DLD1 (cell line): ENCODE measurements around the gene PODNL1.

Experiments
- in situ Hi-C: cut with HindIII; loops from 2 replicates; pipeline ENCODE4 v1.10.0; 2017; ENCODE audit warnings: low sequenced_read_pairs

PODNL1 gene

DNA sequence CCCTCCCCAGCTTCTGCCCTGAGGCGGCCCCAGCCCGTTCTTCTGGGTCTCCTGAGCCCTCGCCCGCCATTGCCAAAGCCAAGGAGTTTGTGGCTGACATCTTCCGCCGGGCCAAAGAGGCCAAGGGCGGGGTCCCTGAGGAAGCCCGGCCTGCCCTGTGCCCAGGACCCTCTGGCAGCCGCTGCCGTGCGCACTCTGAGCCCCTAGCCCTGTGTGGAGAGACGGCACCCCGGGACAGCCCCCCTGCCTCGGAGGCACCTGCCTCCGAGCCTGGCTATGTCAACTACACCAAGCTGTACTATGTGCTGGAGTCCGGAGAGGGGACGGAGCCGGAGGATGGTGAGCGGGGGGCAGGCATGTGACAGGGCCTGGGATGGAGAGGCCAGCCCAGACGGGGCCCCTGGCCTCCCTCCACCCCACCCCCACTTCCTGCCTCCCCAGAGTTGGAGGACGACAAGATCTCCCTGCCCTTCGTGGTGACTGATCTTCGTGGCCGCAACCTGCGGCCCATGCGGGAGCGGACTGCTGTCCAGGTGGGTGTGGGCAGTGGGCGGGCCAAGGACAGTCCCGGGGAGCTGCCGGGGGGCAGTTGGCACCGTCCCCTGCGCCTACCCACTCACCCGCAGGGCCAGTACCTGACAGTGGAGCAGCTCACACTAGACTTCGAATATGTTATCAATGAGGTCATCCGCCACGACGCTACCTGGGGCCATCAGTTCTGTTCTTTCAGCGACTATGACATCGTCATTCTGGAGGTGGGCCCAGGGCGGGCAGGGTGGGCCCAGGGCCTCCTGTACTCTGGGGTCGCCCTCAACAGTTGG is 21.1 kb upstream of the PODNL1 start:
- in situ Hi-C loops: no loop called here

GRCh38 chr19:13958043-13958442 is 19.8 kb upstream of the PODNL1 start:
- in situ Hi-C loops: no loop called here

DNA sequence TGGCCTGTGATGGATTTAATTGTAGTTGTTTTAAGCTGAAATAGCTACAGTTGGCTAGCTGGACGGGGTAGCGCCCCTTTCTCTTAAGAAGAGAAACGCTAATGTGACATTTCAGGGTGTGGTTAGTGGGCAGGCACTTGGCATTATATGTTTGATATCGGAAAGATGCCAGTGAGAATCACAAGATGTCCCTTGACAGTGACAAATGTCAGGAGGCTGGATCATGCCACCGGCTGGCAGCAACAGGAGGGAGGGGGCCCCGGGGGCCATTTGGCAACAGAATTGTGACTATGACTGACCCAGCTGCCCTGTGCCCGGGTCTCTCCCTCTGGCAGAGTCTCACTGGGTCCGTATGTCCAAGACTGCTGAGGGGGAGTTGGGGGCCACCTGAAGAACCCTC is 18.8 kb upstream of the PODNL1 start:
- in situ Hi-C loops: no loop called here

DNA sequence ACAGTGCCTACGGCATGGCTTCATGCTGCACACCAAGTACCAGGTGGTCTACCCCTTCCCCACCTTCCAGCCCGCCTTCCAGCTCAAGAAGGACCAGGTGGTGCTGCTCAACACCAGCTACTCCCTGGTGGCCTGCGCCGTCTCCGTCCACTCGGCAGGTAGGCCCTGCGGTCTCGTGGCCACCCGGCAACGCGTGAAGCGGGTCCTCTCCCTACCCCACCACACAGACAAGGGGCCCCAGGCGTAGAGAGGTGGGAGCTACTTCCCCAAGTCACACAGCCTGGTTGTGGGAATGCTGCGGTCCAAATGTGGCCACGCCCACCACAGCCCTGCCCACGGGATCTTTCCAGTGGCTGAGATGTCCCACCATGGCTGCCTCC is 18.1 kb upstream of the PODNL1 start:
- in situ Hi-C loops: no loop called here

DNA sequence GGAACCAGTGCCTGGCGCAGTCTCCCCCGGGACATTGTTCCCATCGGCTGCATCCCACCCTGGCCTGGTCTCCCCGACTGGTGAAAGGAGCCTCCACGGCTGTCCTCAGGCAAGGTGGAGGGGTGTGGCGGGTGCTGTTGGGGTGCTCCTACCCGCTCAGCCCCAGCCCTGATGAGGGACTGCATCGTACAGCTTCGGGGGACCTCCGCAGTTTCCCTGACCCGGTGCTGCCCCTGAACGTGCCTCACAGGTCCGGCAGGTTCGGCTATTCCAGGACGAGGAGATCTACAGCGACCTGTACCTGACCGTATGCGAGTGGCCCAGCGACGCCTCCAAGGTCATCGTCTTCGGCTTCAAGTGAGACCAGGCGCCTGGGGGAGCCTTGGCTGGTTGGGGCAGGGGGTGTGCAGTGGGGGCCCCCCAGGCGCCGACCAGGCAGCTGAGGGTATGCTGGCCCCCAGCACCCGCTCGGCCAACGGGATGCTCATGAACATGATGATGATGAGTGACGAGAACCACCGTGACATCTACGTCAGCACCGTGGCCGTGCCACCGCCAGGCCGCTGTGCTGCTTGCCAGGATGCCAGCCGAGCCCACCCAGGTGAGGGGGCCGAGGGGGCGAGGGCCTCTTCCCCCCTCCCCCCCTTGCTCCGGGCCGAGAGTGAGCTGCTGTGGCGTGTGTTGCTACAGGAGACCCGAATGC is 17.6 kb upstream of the PODNL1 start:
- in situ Hi-C loops: no loop called here

GRCh38 chr19:13954185-13954584 is 16.0 kb upstream of the PODNL1 start:
- in situ Hi-C loops: no loop called here

DNA sequence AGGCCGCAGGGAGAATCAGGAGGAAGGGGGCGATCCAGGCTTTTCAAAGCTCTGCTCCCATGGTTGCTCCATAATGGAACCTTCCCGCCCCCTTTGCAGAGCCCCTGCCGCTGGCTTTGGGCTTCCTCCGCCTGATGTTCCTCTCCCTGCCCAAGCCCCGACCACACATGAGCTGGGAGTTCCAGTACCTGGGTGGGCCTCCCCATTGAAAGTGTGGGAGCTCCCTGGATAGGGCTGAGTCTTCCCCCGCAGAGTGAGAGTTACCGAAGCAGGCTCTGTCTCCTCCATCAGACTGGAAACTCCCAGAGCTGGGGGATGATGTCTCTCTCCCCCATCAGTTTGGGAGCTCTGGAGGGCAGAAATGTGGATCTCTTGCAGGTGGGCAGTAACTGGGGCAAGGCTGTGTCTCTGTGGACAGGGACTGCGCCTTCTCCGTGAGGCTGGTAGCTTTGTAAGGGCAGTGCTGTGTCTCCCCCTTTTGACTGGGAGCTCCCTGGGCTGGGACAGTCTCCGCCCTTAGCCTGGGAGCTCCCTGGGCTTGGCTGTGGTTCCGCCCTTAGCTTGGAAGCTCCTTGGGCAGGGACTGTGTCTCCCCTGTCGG is 14.8 kb upstream of the PODNL1 start:
- in situ Hi-C loops: no loop called here

GRCh38 chr19:13952154-13952930 is 14.1 kb upstream of the PODNL1 start, which contains the start of gene DCAF15:
Gene DCAF15 (plus strand): TSS chr19:13952509. CDS start chr19:13952513, 4 bp downstream.
- in situ Hi-C loops: no loop called here

DNA sequence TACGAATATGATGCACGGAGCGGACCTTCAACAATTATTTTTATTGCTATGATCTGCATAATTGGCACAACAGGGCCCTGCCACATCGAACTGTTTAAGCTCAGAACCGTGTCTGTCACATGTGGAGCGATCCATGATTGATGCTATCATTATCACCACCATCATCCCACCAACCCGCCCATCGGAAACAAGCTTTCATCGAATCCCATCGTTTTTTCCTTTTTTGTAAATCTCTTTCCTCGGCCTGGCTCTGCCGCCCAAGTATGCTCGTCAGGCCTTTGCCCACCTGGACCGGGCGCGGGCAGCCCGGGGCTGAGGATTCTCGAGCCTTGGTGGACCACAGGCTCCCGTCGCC is 13.6 kb upstream of the PODNL1 start:
- in situ Hi-C loops: no loop called here

DNA sequence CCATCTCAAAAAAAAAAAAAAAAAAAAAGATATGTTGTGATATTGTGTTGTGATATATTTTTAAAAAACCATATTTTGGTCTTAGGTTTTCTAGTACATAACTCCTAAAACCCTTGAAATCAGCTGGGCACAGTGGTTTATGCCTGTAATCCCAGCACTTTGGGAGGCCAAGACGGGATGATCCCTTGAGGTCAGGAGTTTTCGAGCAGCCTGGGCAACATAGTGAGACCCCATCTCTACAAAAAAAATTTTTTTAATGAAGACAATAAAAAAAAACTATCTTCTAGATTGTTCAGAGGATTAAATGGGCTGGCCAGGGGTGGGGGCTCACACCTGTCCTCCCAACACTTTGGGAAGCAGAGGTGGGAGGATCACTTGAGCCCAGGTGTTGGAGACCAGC is 12.8 kb upstream of the PODNL1 start:
- in situ Hi-C loops: no loop called here

- in situ Hi-C loops: no loop called here
These were observed 8.2 kb upstream of the PODNL1 start for GRCh38 chr19:13946414-13946813.

- in situ Hi-C loops: no loop called here
These were observed 3.9 kb upstream of the PODNL1 start for GRCh38 chr19:13942023-13942684.

DNA sequence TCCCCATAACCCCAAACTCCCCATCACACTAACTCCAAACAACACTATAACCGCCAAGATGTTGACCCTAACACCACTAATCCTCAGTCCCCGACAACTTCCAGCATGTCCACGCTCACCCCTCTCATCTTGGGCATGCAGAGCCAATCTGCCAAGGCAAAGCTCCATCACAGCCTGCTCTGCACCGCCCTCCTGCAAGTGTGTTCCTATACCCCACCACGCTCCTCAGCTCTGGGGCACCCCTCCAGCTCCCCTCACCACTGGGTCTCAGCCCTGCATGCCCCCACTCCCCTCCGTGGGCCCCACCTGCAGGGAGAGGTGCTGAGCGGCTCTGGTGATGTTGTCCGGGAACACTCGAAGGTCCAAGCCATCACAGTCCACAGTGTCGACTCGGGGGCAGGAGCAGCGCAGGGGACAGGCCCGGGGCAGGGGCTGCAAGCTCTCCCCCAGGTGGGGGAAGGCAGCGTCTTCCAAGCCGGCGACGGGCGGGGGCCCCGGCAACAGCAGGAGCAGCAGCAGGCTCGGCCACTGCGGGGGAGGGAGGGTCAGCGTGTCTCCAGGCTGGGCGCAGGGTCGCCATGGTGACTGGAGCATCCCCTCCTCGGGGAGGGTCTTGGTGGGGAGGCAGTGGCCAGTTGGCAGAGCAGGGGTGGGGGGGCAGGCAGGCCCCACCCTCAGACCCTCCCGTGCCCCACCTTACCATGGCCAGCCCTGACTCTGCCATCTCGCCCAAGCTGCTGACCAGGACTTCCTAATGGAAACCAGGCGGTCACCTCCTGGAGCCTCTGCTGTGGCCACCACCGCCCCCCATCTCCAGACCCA is 527 bp downstream of the PODNL1 start:
- in situ Hi-C loops: no loop called here

DNA sequence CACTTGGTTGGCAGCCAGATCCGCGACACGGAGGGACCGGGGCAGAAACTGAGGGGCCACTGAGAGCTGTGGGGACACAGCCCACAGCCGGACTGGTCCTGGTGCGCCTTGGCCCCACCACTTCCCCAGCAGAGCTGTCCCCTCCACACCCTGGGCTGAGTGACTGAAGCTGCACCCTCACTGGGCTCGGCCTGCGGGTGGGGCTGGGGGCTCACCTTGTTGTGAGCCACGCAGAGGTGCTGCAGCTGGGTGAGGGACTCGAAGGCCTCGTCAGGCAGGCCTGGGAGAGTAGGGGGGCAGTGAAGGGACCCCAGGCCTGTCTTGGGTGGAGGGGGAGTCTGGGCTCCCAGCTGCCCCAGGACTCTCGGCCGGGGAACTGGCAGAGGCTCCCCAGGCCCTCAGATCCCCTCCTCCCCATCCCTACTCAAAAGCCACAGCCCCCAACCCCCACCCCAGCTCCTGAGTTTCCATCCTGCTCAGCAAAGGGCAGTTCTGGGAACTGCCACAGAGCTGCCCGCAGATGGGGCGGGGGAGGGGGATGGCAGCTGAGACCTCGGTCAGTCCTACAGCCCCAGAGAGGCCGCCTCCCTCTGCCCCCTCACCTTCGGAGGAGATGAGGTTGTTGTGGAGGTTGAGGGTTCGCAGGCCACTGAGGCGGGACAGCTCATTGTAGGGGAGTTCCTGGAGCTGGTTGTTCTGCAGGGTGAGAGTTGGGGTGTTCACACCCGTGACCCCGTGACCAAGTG is 2.3 kb downstream of the PODNL1 start:
- in situ Hi-C loops: no loop called here

DNA sequence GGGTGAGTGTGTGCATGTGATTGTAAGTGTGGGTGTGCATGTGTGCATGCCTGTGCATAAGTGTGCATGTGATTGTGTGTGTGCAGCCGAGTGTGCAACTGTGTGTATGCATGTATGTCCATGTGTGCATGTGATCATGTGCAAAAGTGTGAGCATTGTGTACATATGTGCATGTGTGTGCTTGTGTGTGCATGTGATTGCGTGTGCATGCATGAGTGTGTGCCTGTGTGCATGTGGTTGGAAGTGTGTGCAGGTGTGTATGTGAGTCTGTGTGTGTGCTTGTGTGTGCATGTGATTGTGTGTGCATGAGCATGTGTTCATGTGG is 3.5 kb downstream of the PODNL1 start:
- in situ Hi-C loops: no loop called here

GRCh38 chr19:13932911-13933393 is 5.3 kb downstream of the PODNL1 start:
- in situ Hi-C loops: no loop called here

- in situ Hi-C loops: no loop called here
These were observed 6.0 kb downstream of the PODNL1 start for GRCh38 chr19:13932149-13932637.

- in situ Hi-C loops: no loop called here
These were observed 6.6 kb downstream of the PODNL1 start for GRCh38 chr19:13931391-13932148.
